NCI-H1436 treated with DMSO at 0.1 percent for 48 hours (cell line): ENCODE measurements around the gene PTPRH.
A peak's percentile ranks its signal among the peaks of the same experiment; 100 is the strongest.
"Not testable (repeated sequence)": the region's sequence is repeated elsewhere in the genome, so short reads cannot be mapped to it uniquely, and the experiment has no call there.

Experiments used
- DNase-seq: peaks from one replicate; lab custom pipeline; 2025; lab: John Stamatoyannopoulos, UW

The PTPRH gene

DNA sequence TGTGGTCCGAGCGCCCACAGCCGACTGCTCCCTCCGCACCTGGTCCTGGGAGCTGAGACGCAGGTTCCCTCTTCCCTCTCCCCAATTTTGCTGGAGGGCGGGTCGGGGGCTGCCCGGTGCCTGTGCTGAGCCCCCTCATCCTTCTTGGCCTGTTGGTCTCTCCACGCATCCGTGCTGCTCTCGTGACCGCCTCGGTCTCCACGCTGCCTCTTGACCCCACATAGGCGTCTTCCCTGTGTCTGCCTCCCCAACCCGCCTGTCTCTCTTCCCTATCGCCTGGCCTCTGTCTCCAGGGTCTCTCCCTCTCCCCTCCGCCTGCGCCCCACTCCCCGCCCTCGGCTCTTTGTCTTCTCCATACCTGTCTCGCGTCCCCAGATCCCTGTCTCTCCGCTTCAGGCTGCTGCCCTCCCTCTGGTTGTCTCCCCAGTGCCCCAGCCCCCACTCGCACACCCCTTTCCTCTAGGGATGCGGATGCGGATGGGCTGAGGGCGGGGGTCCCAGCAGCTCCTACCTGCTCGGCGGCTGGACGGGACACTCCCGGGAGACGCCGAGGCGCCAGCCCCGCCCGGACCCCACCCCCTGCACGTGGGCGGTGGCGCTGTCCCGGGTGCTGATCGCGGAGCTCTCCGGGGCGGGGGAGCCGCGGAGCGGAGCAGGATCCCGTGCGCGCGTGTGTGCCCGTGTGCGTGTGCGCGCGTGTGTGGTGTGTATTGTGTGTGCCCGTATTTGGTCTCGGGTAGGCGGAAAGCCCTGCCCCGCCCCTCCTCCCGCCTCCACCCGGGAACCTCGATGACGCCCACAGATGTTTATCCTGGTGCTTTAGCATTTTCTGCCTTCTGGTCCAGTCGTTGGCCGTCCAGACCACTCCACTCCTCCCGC lies 29.5 kb downstream of the PTPRH start, which contains the start of gene SYT5:
TSS of gene SYT5 (minus strand) at position 684 of the 879 bp plus-strand sequence. CDS start 1,248 bp downstream, outside the sequence.
- no peak for DNase-seq

GRCh38 chr19:55178781-55179599 lies 30.3 kb downstream of the PTPRH start:
- DNase-seq = peak; percentile 80

DNA sequence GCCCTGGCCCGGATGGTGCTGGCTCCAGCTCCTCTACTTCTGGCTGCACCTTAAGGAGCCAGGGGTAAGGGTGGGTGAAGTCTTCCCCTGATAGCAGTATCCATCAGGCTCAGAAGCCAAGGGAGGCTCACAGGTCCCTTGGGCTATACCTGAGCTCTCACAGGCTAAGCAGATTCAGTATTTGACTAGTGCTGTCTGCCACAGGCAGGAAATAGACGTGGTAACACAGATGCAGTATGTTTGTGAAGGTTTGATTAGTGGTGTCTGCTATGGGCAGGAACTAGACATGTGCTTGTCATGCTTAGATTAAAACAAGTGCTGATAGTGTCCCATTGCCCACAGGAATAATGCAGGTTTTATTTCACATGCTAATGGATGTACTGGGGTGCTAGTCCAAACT lies 33.2 kb downstream of the PTPRH start:
- DNase-seq = no peak

GRCh38 chr19:55175117-55175867 lies 34.0 kb downstream of the PTPRH start:
- no peak for DNase-seq

- no peak for DNase-seq
Observed at GRCh38 chr19:55174425-55175116, 34.7 kb downstream of the PTPRH start.

DNA sequence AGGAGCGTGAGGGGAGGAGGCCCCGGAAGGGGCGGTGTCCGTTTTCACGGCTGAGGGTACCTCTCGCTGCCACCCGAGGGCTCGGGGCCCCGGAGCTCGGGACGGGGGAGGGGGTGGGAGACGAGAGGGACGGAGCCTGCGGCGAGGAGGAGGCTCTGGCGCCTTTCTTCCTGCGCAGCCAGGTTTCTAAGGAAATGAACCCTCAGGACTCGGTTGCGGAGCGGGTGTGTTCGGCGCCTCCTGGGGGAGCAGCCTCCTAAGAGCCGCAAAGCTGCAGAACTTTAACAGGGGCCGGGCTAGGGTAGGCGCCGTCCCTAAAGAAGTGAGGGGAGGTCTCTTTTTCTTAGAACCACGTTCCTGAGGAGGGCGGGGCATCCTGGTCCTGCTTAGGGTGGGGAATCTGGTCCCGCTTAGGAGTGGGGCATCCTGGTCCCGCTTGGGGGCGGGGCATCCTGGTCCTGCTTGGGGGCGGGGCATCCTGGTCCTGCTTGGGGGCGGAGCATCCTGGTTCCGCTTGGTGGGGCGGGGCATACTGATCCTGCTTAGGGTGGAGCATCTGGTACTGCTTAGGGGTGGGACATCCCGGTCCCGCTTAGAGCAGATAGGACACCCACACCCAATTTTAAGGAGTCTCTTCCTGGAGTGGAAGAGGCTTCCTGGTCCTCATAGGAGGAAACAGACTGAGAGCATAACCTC lies 35.4 kb downstream of the PTPRH start:
- no peak for DNase-seq

DNA sequence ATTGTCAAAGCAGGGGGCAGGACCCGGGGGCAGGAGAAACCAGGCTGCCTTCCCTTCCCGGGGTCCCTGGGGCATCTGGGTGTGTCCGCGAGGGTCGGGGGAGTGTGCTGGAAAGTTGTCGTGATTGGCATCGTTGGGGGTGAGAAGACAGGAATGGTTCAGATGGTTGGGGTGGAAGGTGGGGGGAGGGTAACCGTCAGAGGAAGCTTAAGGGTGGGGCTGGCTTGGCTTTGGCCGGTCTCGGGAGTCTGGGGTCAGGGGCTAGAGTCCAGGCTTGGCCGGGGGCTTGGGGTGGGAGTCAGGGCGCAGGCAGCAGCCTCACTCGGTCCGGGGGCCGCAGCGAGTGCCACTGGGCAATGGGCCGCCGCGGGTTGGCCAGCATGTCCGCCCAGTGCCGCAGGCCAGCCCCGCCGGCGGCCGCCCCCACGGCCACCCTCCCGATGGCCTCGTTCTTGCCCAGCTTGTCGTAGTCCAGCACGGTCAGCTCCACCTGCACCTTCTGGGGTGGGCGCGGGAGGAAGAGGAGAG lies 36.1 kb downstream of the PTPRH start:
- DNase-seq = no peak

DNA sequence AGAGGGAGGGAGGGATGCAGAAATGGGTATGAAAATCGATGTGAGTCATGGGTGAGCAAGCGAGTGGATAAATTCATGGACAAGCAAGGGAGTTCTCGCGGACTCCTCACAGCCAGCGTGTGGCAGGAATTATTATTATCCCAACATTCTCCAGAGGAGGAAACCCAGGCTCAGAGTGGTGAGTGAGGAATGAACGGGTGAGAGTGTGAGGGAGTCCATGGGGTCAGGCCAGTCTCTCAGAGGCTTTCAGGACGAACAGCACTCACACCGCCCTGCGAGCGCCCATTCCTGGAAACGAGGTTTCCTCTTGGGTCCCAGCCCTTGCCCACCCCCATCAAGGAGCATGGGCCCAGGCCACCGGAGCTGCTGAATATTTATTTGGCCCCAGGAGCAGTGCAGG lies 36.6 kb downstream of the PTPRH start:
- DNase-seq = no peak

DNA sequence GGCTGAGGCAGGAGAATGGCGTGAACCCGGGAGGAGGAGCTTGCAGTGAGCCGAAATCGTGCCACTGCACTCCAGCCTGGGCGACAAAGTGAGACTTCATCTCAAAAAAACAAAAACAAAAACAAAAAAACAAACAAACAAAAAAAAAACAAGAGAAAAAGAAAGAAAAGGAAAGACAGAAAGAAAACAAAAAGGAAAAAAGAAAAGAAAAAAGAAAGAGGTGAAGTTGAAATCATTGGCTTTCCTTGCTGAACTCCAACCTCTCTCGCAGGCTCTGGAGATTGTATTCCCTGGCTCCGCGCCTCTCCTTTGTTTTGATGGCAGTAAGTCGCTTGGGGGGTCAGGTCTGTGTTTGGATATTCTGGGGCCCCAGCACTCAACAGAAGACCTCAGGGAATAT lies 37.0 kb downstream of the PTPRH start:
- DNase-seq = not testable (repeated sequence)

DNA sequence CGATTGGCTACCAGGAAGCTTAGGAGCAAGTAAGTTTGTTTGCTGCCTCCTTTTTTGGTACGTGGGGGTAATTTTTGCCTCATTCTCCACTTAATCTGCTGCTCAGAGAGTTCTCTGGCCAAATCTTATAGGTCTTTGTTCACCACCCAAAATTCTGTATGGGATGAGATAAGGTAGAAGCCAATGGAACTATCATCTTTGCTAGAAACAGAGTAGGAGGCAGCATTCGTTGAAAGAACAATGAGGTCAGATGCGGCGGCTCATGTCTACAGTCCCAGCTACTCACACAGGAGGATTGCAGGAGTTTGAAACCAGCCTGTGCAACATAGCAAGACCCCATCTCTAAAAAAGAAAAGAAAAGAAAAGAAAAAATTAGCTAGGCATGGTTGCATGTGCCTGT lies 37.9 kb downstream of the PTPRH start:
- no peak for DNase-seq

DNA sequence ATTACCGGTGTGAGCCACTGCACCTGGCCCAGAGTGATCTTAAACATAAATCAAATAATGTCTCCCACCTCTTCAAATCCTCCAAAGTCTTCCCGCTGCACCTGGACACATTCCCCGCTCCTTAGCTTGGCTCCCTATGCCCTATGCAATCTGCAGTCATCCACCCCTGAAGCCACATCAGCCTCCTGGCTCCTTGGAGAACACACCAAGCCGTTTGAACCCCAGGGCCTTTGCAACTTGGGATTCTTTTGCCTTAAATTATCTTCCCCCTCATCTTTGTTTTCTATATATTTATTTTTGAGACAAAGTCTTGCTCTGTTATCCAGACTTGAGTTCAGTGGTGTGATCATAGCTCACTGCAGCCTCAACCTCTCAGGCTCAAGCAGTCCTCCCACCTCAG lies 40.2 kb downstream of the PTPRH start:
- no peak for DNase-seq

DNA sequence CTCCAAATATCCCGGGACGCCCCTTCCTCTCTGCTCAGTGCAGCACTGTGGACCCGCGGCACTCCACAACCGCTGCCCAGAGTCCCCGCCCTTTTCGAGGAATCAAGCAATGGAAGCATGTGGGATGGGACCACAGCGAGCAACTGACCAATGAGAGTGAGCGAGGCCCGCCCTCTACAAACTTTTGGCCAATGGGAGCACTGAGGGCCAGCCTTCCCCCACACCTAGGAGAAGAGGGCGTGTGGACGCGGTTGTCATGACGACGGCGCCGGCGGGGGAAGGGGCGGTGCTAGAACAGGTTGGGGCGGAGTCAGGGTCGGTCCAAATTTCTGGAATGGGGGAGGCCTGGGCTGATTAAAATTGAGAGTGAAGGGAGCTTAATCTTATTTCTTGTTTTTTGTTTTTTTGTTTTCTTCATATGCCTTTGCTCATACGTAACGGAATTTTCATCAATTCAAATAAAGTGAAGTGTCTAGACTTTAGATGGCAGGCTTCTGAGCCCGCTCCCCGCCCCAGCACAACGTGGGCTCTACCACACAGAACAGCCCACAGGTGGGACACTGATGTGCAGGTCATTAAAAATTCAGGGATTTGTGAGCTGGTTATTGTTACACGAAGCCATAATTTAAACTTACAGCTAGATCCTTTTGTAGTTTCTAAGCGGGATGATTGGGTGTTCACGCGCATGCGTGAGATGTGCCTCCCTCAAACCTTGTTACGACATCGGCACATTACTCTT lies 42.6 kb downstream of the PTPRH start, which contains the start of gene DNAAF3:
TSS of gene DNAAF3 (minus strand) at position 84 of the 739 bp plus-strand sequence. CDS start 200 bp downstream, outside the sequence.
- DNase-seq = peak; percentile 94

GRCh38 chr19:55165952-55166529 lies 43.3 kb downstream of the PTPRH start:
- DNase-seq = peak; percentile 67

- DNase-seq = no peak
Observed at GRCh38 chr19:55161571-55162322, 47.6 kb downstream of the PTPRH start.

- DNase-seq = no peak
Observed at GRCh38 chr19:55160986-55161365, 48.3 kb downstream of the PTPRH start.

DNA sequence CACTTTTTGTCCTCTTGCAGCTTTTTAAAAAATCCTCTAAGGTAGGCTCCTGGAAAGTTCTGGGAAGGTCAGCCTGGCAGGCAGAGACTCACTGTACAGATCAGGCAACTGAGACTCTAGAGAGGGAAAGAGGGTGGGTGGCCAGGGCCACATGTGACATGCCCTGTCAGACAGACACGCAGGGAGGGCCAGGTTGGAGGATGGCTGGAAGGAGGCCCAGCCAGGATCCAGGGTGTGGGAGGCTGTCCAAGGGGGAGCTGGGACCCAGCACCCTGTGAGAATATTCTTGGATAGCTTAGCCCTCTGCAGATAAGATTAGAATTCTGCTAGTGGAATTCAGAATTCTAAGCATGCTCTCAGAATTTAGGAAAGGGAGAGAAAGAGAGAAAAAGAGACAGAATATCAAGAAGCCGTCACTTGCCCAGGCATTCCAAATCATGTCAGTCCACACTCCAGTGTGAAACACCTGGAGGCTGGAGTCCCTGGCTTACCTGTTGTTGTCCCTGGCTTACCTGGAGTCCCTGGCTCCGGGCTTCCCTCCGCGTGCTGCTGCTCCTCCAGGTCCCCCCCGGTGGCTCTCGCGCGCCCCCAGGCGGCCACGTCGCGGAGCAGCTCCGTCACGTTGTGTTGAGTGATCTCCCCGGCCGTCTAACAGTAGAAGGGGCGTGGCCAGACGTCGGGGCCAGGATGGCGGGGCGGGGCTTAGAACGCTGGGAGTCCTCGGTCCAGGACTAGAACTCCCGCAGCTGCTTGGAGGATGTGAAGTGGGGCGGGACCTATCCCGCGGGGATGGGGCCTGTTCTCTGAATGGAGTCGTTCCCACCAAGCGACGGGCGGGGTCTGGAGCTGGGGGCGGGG lies 48.9 kb downstream of the PTPRH start:
- peak; percentile 91 for DNase-seq

- no peak for DNase-seq
Observed at GRCh38 chr19:55158848-55159749, 50.2 kb downstream of the PTPRH start.
